ENCODE results near the gene PPP1R3F.

Gene PPP1R3F

GRCh38 chrX:49249071-49249470, 20.5 kb upstream of the PPP1R3F start:
- DNase-seq (ENCODE audit: low read depth) = no peak

DNA sequence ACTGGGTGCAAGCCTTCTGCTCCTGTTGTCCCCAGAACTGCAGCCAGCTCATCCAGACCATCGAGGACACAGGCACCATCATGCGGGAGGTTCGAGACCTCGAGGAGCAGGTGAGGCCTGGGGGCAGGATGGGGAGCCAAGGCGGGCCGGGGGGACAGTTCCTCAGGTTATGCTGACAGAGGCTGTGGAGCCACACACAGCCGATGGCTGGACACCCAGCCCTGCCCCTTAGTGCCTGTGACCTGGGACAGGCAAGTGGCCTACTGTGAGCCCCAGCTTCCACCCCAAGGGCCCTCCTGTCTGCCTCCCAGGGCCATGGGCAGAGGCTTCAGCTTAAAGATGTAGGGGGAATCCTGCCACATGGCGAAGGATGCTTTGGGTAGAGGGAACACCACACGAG, 20.0 kb upstream of the PPP1R3F start:
- DNase-seq (ENCODE audit: low read depth) = no peak

- no peak for DNase-seq (ENCODE audit: low read depth)
Observed at GRCh38 chrX:49250066-49250465, 19.5 kb upstream of the PPP1R3F start.

DNA sequence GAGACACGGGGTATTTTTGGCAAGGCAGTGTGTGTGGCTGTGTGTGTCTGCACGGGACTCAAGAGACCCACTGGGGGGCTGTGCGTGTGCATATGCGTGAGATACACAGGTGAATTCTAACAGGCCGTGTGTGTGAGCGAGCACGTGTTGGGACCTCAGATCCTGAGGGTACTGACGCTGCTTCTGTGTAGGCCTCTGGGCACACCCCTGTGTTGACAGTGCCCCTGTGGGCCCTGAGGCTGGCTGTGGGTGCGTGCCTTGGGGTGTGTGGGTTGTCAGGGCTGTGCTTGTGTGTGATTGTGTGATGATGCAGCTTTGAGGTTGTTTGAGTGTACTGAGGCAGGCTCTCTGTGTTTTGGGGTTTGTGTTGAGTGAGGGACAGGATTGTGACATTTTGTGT, 19.0 kb upstream of the PPP1R3F start:
- DNase-seq (ENCODE audit: low read depth) = no peak

DNA sequence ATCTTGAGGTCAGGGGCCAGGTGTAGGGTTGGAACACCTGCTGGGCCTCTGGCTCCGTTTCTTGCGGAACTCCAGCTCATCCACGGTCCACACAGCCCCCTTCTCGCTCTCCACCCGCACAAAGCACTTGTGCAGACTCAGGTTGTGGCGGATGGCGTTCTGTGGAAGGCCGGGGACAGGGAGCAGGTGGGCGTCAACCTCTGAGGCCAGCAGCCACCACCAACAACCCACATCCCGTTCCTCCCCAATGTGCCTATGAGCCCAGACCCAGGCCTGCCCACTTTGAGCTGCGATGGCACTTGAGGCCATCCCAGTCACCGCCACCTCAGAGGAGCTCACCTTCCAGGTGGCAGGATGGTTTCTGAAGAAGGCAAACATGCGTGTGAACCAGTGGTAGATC, 18.3 kb upstream of the PPP1R3F start:
- DNase-seq (ENCODE audit: low read depth) = no peak

DNA sequence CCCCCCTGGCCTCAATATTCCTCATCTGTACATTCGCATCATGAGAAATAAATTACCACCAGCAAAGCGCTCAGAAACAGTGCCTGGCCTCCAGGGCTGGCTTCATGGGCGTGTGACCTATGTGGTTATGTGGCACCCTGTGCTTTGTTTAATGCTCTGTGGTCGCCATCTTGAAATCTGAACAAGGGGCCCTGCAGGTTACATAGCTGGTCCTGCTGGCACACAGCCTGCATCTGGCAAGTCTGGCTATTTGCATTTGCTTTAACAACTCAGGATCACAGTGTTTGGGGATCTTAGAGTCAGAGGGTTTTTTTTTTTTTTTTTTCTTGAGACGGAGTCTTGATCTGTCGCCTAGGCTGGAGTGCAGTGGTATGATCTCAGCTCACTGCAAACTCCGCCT, 15.0 kb upstream of the PPP1R3F start:
- no peak for DNase-seq (ENCODE audit: low read depth)

DNA sequence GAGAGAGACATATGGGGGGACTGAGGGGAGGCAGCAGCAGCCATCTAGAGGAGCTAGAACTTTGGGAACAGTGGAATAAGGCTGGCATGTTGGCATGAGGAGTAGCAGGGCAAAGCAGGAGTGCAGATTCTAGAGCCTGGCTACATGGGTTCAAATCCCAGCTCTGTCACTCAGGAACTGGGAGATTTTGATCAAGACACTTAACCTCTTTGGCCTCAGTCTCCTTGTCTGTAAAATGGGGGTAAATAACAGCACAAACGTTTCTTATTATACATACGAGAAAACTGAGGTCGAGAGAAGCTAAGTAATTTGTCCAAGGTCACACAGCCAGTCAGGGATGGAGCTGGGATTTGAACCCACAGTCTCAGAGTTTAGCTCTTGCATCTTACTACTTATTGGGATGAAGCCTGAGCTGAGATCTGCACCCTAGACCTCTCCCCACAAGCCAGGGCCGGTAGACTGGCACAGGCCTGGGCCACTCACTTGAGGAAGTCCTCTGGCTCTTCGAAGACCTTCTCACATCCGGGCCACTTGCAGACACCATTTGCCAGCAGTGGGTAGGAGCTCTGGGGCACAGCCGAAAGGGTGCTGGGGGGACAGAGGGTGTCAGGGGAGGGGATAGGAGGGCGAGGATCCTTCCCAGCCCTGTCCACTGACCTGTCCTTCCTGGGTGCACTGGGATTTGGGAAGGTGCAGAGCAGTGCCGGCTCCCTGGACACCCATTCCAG, 13.2 kb upstream of the PPP1R3F start:
- no peak for DNase-seq (ENCODE audit: low read depth)

DNA sequence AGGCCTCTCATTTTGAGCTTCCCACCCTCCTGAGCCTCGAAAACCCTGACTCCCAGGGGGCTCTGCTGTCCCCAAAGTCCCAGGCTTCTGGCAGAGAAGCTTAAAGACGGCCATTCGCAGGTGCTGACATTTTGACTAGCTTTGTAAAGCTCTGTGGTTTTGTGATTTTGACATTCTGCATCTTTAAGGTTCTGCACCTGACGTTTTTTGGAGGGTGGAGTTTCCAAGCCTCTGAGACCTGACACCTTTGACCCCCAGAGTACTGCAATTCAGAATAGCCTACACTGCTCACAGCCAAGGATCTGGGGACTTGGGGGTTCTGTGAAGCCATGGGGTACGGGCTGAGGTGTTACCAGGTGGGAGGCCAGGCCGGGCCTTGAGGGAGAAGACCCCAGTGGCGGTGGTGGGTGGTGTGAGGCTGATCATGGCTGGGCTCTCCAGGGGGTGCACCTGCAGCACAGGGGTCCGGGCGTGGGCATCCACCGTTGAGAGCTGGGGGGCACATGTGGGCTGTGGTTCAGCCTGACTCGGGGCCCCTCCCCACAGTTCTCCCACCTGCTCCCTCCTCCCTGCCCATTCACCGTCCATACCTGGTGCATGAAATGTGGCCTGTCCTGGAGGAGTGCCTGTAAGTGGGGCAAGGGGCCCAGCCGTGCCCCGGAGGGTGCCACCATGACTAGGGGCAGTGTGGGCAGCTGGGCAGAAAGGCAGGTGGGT, 12.4 kb upstream of the PPP1R3F start:
- no peak for DNase-seq (ENCODE audit: low read depth)

DNA sequence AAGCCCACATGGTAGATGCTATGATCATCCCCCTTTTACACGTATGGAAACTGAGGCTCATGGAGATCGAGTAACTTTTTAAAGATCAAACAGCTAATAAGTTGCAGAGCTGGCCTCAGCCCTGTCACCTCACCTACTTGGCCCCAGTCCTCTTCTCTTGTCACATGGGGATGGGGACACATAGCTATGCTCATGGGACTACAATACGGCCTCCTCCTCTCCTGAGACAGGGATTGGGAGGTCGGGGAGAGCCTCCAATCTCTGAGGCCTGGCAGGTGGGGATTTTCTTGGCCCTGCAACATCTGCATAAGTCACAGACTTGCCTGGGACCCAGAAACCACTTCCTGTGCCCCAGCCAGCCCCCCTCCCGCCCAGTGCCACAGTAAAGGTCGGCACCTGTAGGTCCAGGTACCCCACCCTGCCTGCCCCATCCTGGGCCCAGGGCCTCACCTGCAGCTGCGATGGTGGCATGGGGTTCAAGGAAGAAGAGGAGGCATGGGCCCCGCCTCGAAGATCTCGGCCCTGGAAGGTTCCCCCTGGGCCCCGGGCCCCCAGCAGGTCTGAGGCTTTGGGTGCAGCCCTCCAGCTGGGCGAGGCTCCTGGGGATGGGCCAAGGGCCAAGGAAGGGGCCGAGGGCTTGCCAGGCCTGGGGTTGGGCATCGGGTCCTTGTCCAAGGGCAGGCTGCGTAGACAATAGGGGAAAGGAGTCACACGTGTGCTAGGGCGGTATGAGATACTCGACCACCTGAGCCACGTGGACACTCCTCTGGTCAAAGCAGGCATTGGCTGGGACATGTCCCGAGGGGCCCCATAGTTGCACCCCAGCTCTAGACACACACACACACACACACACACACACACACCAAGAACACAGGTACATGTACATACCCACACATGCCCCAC, 11.5 kb upstream of the PPP1R3F start:
- DNase-seq (ENCODE audit: low read depth) = no peak

DNA sequence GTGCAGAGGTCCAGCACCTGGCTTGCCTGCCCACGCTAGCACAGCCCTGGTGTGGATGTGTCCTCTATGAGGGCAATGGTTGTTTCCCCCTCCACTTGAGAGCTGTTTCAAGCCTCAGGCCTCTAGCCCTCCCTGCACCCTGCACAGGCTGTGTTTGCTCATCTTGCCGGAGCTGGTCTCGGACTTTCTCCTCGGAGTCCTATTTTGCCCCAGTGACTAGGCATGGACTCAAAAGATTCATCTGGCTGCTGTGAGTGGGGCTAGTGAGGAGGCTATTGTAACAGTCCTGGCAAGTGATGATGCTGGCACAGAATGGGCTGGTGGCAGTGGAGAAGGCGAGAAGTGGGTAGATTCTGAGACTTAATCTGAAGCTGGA, 10.9 kb upstream of the PPP1R3F start:
- no peak for DNase-seq (ENCODE audit: low read depth)

- no peak for DNase-seq (ENCODE audit: low read depth)
Observed at GRCh38 chrX:49260221-49260985, 9.2 kb upstream of the PPP1R3F start.

- no peak for DNase-seq (ENCODE audit: low read depth)
Observed at GRCh38 chrX:49262603-49263002, 7.0 kb upstream of the PPP1R3F start.

DNA sequence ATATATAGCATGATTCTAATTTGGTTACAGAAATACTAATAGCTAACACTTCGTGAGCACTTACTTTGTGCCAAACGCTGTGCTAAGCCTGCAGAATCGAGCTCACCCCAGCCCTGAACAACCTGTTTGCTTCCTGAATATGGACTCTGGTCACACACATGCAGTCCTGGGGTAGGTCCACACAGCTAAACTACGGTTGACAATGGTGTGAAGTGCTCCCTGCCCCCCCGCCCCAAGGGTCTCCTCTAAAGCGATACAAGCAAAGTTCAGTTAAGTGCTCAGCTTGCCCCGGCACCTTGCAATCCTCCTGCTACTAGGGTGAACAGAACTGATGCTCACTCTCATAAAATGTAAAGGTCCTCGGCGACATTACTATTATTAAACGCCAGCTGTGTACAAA, 6.0 kb upstream of the PPP1R3F start:
- no peak for DNase-seq (ENCODE audit: low read depth)

GRCh38 chrX:49264460-49264859, 5.1 kb upstream of the PPP1R3F start, which contains the start of gene FOXP3:
TSS of gene FOXP3 (minus strand) at chrX:49264710. CDS start at chrX:49258505, 6,205 bp downstream.
- DNase-seq (ENCODE audit: low read depth) = no peak

GRCh38 chrX:49266523-49267445, 2.8 kb upstream of the PPP1R3F start:
- no peak for DNase-seq (ENCODE audit: low read depth)

GRCh38 chrX:49268702-49269009, 937 bp upstream of the PPP1R3F start:
- DNase-seq (ENCODE audit: low read depth) = no peak

DNA sequence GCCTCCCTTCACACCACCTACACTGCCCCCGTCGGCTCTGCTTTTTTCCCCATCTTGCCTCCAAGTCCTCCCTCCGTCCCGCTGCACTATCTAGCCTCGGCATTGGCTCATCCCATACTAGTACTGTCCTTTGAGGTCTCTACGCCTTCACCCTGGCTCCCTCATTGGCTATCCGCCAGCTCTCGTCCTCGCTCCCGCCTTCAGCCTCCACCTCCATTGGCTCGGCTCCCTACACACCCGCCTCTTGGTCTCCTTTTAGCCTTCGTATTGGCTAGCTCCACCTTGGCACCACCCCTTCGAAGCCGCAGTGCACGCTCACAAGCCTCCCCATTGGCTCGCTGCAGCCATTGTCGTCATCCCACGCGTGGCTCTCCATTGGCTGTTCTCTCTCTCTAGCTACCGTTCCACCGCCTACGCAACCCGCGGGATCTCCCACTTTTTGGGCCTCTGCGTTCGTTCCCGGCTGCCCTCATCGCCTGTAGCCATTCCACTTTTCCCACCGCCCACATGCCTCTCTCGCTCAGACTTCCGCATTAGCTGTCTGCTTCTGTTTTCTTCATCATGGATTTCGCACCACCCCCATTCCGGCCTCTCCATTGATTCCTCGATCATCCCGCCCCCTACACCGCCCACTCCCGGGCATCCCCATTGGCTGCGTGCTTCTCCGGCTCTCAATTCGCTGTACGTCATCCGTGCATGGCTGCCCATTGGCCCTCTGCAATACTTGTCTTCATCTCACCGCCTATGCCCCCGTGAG, 405 bp upstream of the PPP1R3F start:
- DNase-seq (ENCODE audit: low read depth) = peak; percentile 89

- DNase-seq (ENCODE audit: low read depth) = no peak
Observed at GRCh38 chrX:49270249-49270921, 792 bp downstream of the PPP1R3F start.

DNA sequence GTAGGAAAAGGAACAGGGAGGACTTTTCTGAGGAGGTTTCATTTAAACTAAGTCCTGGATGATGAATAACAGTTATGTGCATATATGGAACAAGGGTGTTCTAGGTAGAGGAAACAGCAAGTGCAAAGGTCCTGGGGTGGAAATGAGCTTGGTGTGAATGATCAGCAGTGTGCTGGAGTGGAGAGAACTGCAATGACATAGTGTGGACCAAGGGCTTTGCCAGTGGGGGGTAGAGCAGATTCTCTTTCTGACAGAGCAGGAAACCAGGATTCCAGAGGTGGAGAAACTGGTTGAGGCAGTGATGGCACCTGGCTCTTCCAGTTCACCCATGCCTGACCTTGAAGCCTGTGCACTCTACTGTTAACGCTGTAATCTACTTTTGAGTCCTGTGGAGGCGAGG, 1.7 kb downstream of the PPP1R3F start:
- no peak for DNase-seq (ENCODE audit: low read depth)

GRCh38 chrX:49272421-49272820, 2.8 kb downstream of the PPP1R3F start:
- no peak for DNase-seq (ENCODE audit: low read depth)
